ENCODE results near the gene ANXA5.

- TF ChIP-seq, protein P1, sequence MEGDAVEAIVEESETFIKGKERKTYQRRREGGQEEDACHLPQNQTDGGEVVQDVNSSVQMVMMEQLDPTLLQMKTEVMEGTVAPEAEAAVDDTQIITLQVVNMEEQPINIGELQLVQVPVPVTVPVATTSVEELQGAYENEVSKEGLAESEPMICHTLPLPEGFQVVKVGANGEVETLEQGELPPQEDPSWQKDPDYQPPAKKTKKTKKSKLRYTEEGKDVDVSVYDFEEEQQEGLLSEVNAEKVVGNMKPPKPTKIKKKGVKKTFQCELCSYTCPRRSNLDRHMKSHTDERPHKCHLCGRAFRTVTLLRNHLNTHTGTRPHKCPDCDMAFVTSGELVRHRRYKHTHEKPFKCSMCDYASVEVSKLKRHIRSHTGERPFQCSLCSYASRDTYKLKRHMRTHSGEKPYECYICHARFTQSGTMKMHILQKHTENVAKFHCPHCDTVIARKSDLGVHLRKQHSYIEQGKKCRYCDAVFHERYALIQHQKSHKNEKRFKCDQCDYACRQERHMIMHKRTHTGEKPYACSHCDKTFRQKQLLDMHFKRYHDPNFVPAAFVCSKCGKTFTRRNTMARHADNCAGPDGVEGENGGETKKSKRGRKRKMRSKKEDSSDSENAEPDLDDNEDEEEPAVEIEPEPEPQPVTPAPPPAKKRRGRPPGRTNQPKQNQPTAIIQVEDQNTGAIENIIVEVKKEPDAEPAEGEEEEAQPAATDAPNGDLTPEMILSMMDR (IDR thresholded peaks at IDR 0.05; ENCODE audit: borderline replicate concordance, extremely low read depth, low read length, poor library complexity, severe bottlenecking): no peak
- no peak for TF ChIP-seq EZH2 (IDR thresholded peaks at IDR 0.05; ENCODE audit: borderline replicate concordance, low read depth, low read length, severe bottlenecking)
Observed at GRCh38 chr4:121680571-121680970, 16.2 kb downstream of the ANXA5 start.
